NCI-H2171 (cell line): Measurements from ENCODE around the gene SMARCA2.
"Not testable (repeated sequence)": the region's sequence is repeated elsewhere in the genome, so short reads cannot be mapped to it uniquely, and the experiment has no call there.

Source experiments
- DNase-seq: peaks from one replicate; lab custom pipeline; 2025; lab: John Stamatoyannopoulos, UW

The SMARCA2 gene

DNA sequence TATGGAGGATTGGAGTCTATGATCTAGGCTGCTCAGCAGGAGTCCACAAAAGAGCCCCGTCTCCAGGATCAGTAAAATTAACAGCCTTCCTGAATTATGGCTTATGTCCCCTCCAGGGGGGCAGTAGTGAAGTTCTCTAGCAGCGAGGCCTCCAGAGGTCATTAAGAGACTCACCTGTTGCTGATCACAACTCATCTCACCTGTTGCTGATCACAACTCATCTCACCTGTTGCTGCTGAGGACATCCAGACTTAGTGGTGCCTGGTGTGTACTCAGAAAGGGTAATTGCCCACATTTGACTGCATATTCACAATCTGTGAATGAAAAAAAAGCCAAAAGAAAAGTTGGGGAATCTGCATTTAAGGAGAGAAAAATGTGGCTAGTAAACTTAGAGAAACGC lies 129.5 kb downstream of the SMARCA2 start:
- DNase-seq = no peak

GRCh38 chr9:2145746-2146145 lies 130.6 kb downstream of the SMARCA2 start:
- DNase-seq = no peak

GRCh38 chr9:2146700-2147099 lies 131.6 kb downstream of the SMARCA2 start:
- not testable (repeated sequence) for DNase-seq

- no peak for DNase-seq
These were observed 135.2 kb downstream of the SMARCA2 start for GRCh38 chr9:2150338-2150737.

- DNase-seq = no peak
These were observed 136.0 kb downstream of the SMARCA2 start for GRCh38 chr9:2151171-2151570.

DNA sequence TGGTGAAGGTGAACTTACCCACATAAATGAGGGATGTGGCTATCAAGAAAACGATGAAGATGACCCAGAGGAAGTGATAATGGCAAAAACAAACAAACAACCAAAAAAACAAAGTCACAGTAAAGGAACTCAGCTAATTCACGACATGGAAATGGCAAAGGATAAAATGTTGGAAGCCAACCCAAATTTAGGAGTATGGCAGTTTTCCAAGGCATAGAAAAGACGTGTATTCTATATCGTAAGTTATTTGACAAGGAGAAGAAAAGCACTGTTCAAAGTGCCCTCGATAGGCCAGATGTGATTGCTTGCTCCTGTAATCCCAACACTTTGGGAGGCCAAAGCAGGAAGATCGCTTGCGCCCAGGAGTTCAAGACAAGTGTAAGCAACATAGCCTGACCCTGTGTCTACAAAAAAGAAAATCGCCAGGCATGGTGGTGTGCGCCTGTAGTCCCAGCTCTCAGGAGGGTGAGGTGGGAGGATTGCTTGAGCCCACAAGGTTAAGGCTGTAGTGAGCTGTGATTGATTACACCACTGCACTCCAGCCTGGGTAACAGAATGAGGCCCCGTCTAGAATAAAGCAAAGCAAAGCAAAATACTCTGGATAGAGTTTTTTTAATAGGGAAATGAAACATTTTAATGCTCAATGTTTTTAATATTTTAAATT lies 138.0 kb downstream of the SMARCA2 start:
- no peak for DNase-seq

- DNase-seq = no peak
These were observed 138.6 kb downstream of the SMARCA2 start for GRCh38 chr9:2153630-2154217.

- no peak for DNase-seq
These were observed 139.6 kb downstream of the SMARCA2 start for GRCh38 chr9:2154731-2155130.

DNA sequence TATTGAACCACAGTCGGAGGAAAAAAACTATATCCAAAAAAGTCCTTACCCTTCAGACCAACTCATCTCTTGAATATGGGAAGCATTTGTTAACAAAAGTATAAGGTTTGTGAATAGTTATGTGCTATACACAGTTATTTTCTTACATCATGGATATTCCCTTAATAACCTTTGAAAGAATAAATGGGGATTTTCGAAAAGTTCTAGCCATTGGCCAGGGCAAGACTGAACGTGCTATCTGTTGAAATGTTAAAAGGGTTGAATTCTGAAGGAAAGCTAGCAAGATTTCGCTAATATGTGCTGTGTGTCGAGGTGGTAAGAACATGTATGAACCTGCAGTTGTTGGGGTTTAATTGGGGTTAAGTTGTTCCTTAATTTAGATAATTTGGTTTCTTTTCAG lies 140.8 kb downstream of the SMARCA2 start:
- DNase-seq = no peak

- DNase-seq = peak; percentile 64
These were observed 142.3 kb downstream of the SMARCA2 start for GRCh38 chr9:2157277-2158110.

DNA sequence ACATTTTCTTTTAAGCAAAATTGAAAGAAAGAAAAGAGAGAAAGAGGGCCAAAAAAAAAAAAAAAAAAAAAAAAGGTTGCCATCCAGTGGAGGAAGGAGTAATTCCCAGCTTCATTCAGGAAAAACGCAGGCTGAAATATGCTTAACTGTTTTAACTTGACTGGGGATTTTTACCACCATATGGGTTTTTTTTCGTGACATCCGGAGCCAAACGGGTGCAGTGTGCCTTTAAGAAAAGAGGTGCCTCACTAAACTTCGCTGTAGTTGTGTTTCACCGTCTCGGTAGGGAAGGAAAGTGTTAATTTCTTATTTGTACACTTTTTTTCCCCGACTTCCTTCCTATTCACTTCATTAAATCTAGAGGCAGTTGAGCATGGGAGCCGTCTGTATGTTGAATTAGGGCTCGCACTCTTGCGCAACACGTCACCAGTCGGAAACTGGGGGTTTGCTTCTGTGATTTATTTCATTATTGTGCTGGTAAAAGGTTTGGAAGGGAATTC lies 143.0 kb downstream of the SMARCA2 start:
- DNase-seq = peak; percentile 80

GRCh38 chr9:2158766-2159430 lies 143.8 kb downstream of the SMARCA2 start:
- no peak for DNase-seq

- DNase-seq = no peak
These were observed 144.6 kb downstream of the SMARCA2 start for GRCh38 chr9:2159521-2160454.

GRCh38 chr9:2161661-2162060 lies 146.5 kb downstream of the SMARCA2 start:
- no peak for DNase-seq

DNA sequence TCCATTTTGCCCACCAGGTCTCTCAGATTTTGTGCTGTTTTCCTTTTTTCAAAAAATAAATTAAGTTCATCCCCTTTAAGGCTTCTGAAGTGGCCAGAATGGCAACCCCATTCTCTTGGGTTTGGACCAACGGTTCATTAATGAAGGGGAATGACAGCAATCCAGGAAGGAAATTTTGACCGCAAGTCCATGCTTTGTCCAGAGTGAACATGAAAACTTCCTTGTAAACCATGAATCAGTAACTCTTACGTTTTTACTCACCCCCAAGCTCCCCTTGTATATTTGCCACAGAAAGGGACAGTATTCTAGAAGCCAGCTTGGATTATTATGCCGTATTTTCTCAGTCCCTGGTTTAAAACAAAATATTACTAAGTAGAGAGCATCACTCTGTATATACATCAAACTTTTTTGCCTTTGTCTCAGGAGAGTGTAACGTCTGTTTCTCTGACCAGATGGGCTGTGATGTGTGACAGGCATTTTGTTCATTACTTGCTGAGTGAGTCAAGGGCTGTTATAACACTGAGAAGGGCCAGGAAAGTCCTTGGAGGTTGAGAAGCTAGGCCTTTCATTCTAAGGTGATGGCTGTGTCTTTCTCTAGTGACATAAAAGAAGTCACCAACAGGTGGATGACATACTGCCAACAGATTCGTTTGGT lies 148.2 kb downstream of the SMARCA2 start:
- no peak for DNase-seq

- DNase-seq = no peak
These were observed 149.1 kb downstream of the SMARCA2 start for GRCh38 chr9:2164268-2164667.

DNA sequence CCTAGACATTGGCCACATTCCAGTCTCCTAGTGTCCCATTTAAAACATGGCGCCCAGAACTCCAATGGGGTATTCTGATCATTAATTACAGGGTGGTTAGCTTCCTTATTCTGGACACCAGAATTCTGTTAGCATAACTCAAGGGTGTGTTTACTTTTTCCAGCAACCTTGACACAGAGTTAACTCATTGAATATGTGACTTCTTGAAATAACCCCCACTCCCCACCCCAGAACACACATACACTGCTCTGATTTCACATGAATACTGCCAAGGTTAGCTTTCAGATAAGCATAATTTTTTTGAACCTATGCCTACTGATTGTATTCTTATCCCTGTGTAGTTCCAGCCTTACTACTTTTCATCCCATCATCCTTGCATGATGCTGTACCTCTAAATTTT lies 151.1 kb downstream of the SMARCA2 start:
- no peak for DNase-seq

DNA sequence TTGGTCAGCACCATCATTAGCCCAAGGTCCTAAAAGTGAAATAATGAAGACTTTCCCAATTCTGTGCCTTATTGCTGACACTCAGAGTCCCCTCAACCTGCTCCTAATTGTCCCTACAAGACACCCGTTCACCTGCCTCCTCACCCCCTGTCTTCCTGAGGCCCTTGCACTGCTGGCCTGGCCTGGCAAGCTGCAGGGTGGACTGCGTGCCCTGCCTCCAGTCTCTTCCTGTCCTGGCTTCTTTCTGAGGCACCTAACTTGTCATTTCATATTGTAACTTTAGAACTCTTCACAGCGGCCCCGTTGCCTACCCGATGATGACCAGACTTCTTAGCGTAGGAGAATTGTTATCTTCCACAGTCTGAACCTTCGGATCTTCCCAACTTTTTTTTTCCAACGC lies 153.9 kb downstream of the SMARCA2 start:
- DNase-seq = no peak

DNA sequence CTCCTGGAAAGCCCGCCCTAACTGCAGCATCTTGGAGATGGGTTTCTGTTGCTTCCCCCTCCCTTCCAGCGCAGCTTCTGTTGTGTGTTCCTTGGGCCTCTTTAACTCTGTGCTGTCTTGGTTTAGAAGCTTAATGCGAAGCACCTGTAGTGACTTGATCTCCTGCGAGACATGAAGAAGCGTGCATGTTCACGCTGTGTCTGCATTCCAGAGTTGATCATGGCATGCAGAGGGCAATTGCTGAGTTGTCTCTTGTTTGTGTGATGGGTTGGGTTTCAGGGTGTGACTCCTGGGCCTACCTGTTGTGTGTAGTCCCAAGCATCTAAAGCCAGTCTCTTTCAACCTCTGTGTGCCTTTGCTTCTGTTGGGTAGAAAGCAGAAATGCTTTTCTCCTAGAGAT lies 155.6 kb downstream of the SMARCA2 start:
- no peak for DNase-seq

GRCh38 chr9:2173170-2173569 lies 158.0 kb downstream of the SMARCA2 start:
- no peak for DNase-seq

GRCh38 chr9:2173861-2174260 lies 158.7 kb downstream of the SMARCA2 start:
- no peak for DNase-seq
